ENCODE data around the gene ACTA1.

ACTA1 gene

GRCh38 chr1:229431284-229432115, 2.4 kb downstream of the ACTA1 start:
- no peak for TF ChIP-seq TCF12 (IDR thresholded peaks at IDR 0.05; ENCODE audit: low read depth)
- TF ChIP-seq, protein P1, sequence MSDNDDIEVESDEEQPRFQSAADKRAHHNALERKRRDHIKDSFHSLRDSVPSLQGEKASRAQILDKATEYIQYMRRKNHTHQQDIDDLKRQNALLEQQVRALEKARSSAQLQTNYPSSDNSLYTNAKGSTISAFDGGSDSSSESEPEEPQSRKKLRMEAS (IDR thresholded peaks at IDR 0.05): no peak
- TF ChIP-seq NFIC (IDR thresholded peaks at IDR 0.05): no peak
- no peak for TF ChIP-seq EP300 (IDR thresholded peaks at IDR 0.05; ENCODE audit: borderline replicate concordance)
- TF ChIP-seq ZBTB7A (IDR thresholded peaks at IDR 0.05; ENCODE audit: low read depth): no peak
- TF ChIP-seq, protein P2, sequence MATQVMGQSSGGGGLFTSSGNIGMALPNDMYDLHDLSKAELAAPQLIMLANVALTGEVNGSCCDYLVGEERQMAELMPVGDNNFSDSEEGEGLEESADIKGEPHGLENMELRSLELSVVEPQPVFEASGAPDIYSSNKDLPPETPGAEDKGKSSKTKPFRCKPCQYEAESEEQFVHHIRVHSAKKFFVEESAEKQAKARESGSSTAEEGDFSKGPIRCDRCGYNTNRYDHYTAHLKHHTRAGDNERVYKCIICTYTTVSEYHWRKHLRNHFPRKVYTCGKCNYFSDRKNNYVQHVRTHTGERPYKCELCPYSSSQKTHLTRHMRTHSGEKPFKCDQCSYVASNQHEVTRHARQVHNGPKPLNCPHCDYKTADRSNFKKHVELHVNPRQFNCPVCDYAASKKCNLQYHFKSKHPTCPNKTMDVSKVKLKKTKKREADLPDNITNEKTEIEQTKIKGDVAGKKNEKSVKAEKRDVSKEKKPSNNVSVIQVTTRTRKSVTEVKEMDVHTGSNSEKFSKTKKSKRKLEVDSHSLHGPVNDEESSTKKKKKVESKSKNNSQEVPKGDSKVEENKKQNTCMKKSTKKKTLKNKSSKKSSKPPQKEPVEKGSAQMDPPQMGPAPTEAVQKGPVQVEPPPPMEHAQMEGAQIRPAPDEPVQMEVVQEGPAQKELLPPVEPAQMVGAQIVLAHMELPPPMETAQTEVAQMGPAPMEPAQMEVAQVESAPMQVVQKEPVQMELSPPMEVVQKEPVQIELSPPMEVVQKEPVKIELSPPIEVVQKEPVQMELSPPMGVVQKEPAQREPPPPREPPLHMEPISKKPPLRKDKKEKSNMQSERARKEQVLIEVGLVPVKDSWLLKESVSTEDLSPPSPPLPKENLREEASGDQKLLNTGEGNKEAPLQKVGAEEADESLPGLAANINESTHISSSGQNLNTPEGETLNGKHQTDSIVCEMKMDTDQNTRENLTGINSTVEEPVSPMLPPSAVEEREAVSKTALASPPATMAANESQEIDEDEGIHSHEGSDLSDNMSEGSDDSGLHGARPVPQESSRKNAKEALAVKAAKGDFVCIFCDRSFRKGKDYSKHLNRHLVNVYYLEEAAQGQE (IDR thresholded peaks at IDR 0.05; ENCODE audit: low read depth): no peak
- TF ChIP-seq TAF1 (IDR thresholded peaks at IDR 0.05; ENCODE audit: low read depth): no peak
- no peak for TF ChIP-seq CREB1 (IDR thresholded peaks at IDR 0.05; ENCODE audit: low read depth)
- no peak for TF ChIP-seq CEBPB (IDR thresholded peaks at IDR 0.05)
- TF ChIP-seq YY1 (IDR thresholded peaks at IDR 0.05; ENCODE audit: low read depth): no peak
- no peak for TF ChIP-seq RAD21 (IDR thresholded peaks at IDR 0.05; ENCODE audit: low read depth)
- no peak for TF ChIP-seq FOXM1 (IDR thresholded peaks at IDR 0.05; ENCODE audit: borderline replicate concordance, low read depth)
- TF ChIP-seq EGR1 (IDR thresholded peaks at IDR 0.05): no peak
- no peak for TF ChIP-seq TEAD4 (IDR thresholded peaks at IDR 0.05)
- TF ChIP-seq, protein P3, sequence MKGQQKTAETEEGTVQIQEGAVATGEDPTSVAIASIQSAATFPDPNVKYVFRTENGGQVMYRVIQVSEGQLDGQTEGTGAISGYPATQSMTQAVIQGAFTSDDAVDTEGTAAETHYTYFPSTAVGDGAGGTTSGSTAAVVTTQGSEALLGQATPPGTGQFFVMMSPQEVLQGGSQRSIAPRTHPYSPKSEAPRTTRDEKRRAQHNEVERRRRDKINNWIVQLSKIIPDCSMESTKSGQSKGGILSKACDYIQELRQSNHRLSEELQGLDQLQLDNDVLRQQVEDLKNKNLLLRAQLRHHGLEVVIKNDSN (IDR thresholded peaks at IDR 0.05): no peak

DNA sequence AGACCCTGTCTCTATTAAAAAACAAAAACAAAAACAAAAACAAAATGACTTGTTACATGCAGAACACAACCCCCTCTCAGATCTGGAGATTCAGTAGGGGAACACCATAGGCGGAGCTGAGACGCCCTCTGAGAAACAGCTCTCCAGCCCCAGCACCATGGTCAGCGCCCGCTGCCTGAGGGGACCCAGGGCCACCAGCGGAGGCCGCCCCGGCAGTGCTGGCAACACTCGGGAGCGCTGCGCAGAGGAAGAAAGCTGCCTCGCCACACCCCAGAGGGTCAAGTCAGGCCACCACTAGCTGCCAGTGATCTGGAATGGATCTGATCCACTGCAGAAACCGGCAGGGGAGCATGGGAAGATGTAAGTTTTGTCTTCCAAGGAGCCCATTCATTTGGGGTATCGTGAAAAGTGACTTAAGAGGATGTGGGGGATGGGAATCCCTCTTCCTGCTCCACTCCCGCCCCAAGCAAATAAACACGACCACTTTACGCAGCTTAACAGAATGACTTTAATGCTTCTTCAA, 3.1 kb downstream of the ACTA1 start:
- TF ChIP-seq, protein P1 (IDR thresholded peaks at IDR 0.05): peak; percentile 47; the same call in 1 of the 2 replicates
- TF ChIP-seq TCF12 (IDR thresholded peaks at IDR 0.05; ENCODE audit: low read depth) (no peak), TAF1 (IDR thresholded peaks at IDR 0.05; ENCODE audit: low read depth) (no peak), CEBPB (IDR thresholded peaks at IDR 0.05) (no peak), TEAD4 (IDR thresholded peaks at IDR 0.05) (no peak), EP300 (IDR thresholded peaks at IDR 0.05; ENCODE audit: borderline replicate concordance) (no peak), EGR1 (IDR thresholded peaks at IDR 0.05) (no peak), FOXM1 (IDR thresholded peaks at IDR 0.05; ENCODE audit: borderline replicate concordance, low read depth) (no peak), CREB1 (IDR thresholded peaks at IDR 0.05; ENCODE audit: low read depth) (no peak), RAD21 (IDR thresholded peaks at IDR 0.05; ENCODE audit: low read depth) (peak; percentile 32; the same call in 1 of the 2 replicates), YY1 (IDR thresholded peaks at IDR 0.05; ENCODE audit: low read depth) (no peak), ZBTB7A (IDR thresholded peaks at IDR 0.05; ENCODE audit: low read depth) (no peak), NFIC (IDR thresholded peaks at IDR 0.05) (no peak)
- TF ChIP-seq, protein P2 (IDR thresholded peaks at IDR 0.05; ENCODE audit: low read depth): peak; percentile 98
- TF ChIP-seq, protein P3 (IDR thresholded peaks at IDR 0.05): no peak

DNA sequence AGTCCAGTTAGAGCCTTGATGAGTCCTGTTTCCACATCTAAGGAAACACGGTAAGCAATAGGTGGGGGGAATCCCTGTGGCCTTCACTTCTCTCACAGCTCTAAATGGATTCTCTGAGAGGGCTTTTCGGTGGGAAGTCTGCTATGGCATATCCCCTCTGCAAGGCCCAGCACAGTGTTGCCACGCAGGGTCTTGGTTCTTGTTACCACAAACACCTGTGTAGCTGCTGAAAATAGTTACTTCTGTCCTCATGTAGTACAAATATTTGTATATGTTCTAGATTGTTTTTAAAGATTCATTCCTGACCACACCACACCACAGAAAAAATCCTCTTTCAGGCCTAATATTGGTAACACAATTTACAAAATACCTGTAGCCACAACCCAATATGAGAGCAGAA, 5.6 kb downstream of the ACTA1 start:
- no peak for TF ChIP-seq FOXM1 (IDR thresholded peaks at IDR 0.05; ENCODE audit: borderline replicate concordance, low read depth)
- TF ChIP-seq, protein P3 (IDR thresholded peaks at IDR 0.05): no peak
- TF ChIP-seq, protein P2 (IDR thresholded peaks at IDR 0.05; ENCODE audit: low read depth): no peak
- TF ChIP-seq EP300 (IDR thresholded peaks at IDR 0.05; ENCODE audit: borderline replicate concordance): no peak
- no peak for TF ChIP-seq CREB1 (IDR thresholded peaks at IDR 0.05; ENCODE audit: low read depth)
- TF ChIP-seq, protein P1 (IDR thresholded peaks at IDR 0.05): no peak
- no peak for TF ChIP-seq NFIC (IDR thresholded peaks at IDR 0.05)
- no peak for TF ChIP-seq TEAD4 (IDR thresholded peaks at IDR 0.05)
- TF ChIP-seq TCF12 (IDR thresholded peaks at IDR 0.05; ENCODE audit: low read depth): no peak
- TF ChIP-seq EGR1 (IDR thresholded peaks at IDR 0.05): no peak
- no peak for TF ChIP-seq ZBTB7A (IDR thresholded peaks at IDR 0.05; ENCODE audit: low read depth)
- TF ChIP-seq CEBPB (IDR thresholded peaks at IDR 0.05): no peak
- TF ChIP-seq RAD21 (IDR thresholded peaks at IDR 0.05; ENCODE audit: low read depth): no peak
- no peak for TF ChIP-seq YY1 (IDR thresholded peaks at IDR 0.05; ENCODE audit: low read depth)
- TF ChIP-seq TAF1 (IDR thresholded peaks at IDR 0.05; ENCODE audit: low read depth): no peak

Measured in Ishikawa (cell line).